ENCODE data around the gene ECT2L.

The ECT2L gene

GRCh38 chr6:138943089-138943625 lies 147.3 kb downstream of the ECT2L start:
- no peak for DNase-seq (ENCODE audit: extremely low read depth, insufficient read length)
- Histone ChIP-seq H3K36me3 (ENCODE audit: control insufficient read depth, insufficient read depth, low read length) (peaks cover 2% of the 10 kb centered on the region), H3K27me3 (replicated peaks; ENCODE audit: control insufficient read depth, insufficient read depth, low read length) (no peaks in the 10 kb centered on the region), H3K4me3 (replicated peaks; ENCODE audit: low read depth, low read length) (no peak overlapping the region)
- no peak for TF ChIP-seq CTCF (IDR thresholded peaks at IDR 0.05; ENCODE audit: insufficient read depth, low read length, poor library complexity, severe bottlenecking)

GRCh38 chr6:138944412-138944811 lies 148.5 kb downstream of the ECT2L start:
- H3K27me3 ChIP-seq (replicated peaks; ENCODE audit: control insufficient read depth, insufficient read depth, low read length): no peaks in the 10 kb centered on the region
- H3K36me3 ChIP-seq (ENCODE audit: control insufficient read depth, insufficient read depth, low read length): peaks cover 2% of the 10 kb centered on the region

GRCh38 chr6:138945354-138945753 lies 149.5 kb downstream of the ECT2L start:
- DNase-seq (ENCODE audit: extremely low read depth, insufficient read length): no peak
- H3K4me3 ChIP-seq (replicated peaks; ENCODE audit: low read depth, low read length): no peak overlapping the region
- peaks cover 2% of the 10 kb centered on the region for H3K36me3 ChIP-seq (ENCODE audit: control insufficient read depth, insufficient read depth, low read length)
- H3K27me3 ChIP-seq (replicated peaks; ENCODE audit: control insufficient read depth, insufficient read depth, low read length): no peaks in the 10 kb centered on the region
- no peak for TF ChIP-seq CTCF (IDR thresholded peaks at IDR 0.05; ENCODE audit: insufficient read depth, low read length, poor library complexity, severe bottlenecking)

More at GRCh38 chr6:138944412-138944811, 148.5 kb downstream of the ECT2L start:
- no peak overlapping the region for H3K4me3 ChIP-seq (replicated peaks; ENCODE audit: low read depth, low read length)
- no peak for DNase-seq (ENCODE audit: extremely low read depth, insufficient read length)
- TF ChIP-seq CTCF (IDR thresholded peaks at IDR 0.05; ENCODE audit: insufficient read depth, low read length, poor library complexity, severe bottlenecking): no peak

DNA sequence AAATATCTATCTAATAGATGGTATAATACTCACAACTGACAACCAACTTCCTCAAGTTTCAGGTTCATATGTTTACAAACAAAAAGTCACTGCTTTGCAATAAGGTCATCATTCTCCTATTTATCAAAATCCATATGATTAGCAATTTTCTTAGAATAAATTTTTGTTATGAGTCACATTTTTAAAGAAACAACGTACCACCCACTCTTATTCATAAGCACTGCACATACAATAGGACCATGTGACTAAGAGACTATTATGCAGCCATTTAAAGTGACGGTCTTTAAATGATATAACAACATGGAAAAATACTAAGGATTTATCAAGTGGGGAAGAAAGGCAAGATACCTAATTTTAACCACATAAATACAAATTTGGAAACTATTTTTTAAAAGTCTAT lies 152.1 kb downstream of the ECT2L start:
- DNase-seq (ENCODE audit: extremely low read depth, insufficient read length): no peak
- TF ChIP-seq CTCF (IDR thresholded peaks at IDR 0.05; ENCODE audit: insufficient read depth, low read length, poor library complexity, severe bottlenecking): no peak
- H3K4me3 ChIP-seq (replicated peaks; ENCODE audit: low read depth, low read length): no peak overlapping the region
- peaks cover 2% of the 10 kb centered on the region for H3K36me3 ChIP-seq (ENCODE audit: control insufficient read depth, insufficient read depth, low read length)
- H3K27me3 ChIP-seq (replicated peaks; ENCODE audit: control insufficient read depth, insufficient read depth, low read length): no peaks in the 10 kb centered on the region

GRCh38 chr6:138948546-138949179 lies 152.8 kb downstream of the ECT2L start:
- no peak for TF ChIP-seq CTCF (IDR thresholded peaks at IDR 0.05; ENCODE audit: insufficient read depth, low read length, poor library complexity, severe bottlenecking)
- no peak for DNase-seq (ENCODE audit: extremely low read depth, insufficient read length)
- H3K27me3 ChIP-seq (replicated peaks; ENCODE audit: control insufficient read depth, insufficient read depth, low read length): no peaks in the 10 kb centered on the region
- H3K4me3 ChIP-seq (replicated peaks; ENCODE audit: low read depth, low read length): no peak overlapping the region
- H3K36me3 ChIP-seq (ENCODE audit: control insufficient read depth, insufficient read depth, low read length): peaks cover 2% of the 10 kb centered on the region

Measured in GM06990 (cell line).